BE2C (cell line): ENCODE results near the gene GRM5.

Experiments
- DNase-seq: peaks from one replicate; pipeline ENCODE4 v3.0.0-alpha.2; 2020
- H3K27me3 ChIP-seq: fragments of 250-450 bp; sonication (Bioruptor Pico); 2 replicates; pipeline ENCODE4 v1.5.1; 2020; ENCODE audit warnings: mild to moderate bottlenecking
- H3K36me3 ChIP-seq: fragments of 250-450 bp; sonication (Bioruptor Pico); 2 replicates; pipeline ENCODE4 v1.5.1; 2020; ENCODE audit warnings: mild to moderate bottlenecking
- H3K4me1 ChIP-seq: fragments of 250-450 bp; sonication (Bioruptor Pico); 2 replicates; pipeline ENCODE4 v1.5.1; 2020
- H3K4me3 ChIP-seq: 2 replicates; pipeline ENCODE4 v1.5.1; 2011; ENCODE audit warnings: low read depth, low read length
- H3K9me3 ChIP-seq: fragments of 250-450 bp; sonication (Bioruptor Pico); 2 replicates; pipeline ENCODE4 v1.5.1; 2020
- TF ChIP-seq, protein P1 (sequence below): IDR thresholded peaks from 2 replicates; pipeline ENCODE4 v1.5.1; 2012; ENCODE audit warnings: mild to moderate bottlenecking, low read depth, low read length

GRM5 gene

GRCh38 chr11:88779577-88779976 is 286.2 kb downstream of the GRM5 start:
- Histone ChIP-seq H3K4me3 (no peak overlapping the region), H3K36me3 (no peaks in the 10 kb centered on the region), H3K4me1 (no peaks in the 10 kb centered on the region), H3K9me3 (no peaks in the 10 kb centered on the region; the same call in 1 of the 2 replicates), H3K27me3 (no peaks in the 10 kb centered on the region)
- DNase-seq: no peak
- TF ChIP-seq, protein P1, sequence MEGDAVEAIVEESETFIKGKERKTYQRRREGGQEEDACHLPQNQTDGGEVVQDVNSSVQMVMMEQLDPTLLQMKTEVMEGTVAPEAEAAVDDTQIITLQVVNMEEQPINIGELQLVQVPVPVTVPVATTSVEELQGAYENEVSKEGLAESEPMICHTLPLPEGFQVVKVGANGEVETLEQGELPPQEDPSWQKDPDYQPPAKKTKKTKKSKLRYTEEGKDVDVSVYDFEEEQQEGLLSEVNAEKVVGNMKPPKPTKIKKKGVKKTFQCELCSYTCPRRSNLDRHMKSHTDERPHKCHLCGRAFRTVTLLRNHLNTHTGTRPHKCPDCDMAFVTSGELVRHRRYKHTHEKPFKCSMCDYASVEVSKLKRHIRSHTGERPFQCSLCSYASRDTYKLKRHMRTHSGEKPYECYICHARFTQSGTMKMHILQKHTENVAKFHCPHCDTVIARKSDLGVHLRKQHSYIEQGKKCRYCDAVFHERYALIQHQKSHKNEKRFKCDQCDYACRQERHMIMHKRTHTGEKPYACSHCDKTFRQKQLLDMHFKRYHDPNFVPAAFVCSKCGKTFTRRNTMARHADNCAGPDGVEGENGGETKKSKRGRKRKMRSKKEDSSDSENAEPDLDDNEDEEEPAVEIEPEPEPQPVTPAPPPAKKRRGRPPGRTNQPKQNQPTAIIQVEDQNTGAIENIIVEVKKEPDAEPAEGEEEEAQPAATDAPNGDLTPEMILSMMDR: no peak

DNA sequence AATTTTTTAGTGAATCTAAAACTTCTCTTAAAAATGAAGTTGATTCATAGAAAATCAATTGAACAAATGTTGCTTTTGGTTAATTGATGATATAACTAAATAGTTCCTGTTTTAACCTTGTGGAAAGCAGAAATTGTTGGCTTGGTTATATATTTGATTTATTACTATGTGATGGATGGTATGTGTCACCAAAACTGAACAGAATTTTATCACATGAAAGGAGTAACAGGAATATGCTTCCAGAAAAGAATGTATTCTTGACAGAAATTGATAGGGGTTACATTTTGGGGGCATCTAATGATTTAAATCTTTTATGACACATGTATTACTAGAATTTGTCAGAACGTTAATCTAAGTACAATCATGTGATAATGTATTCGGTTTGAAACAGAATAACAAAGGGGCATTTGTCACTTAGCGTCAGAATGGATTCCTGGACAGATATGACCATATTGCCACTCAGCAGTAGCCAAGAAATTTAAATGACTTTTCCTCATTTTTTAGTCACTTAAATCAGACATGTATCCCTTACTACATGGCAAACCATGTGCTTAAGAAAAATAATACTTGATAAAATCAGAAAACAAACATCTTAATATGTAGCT is 295.2 kb downstream of the GRM5 start:
- H3K36me3 ChIP-seq: no peaks in the 10 kb centered on the region
- H3K4me3 ChIP-seq: no peak overlapping the region
- no peaks in the 10 kb centered on the region for H3K9me3 ChIP-seq
- no peaks in the 10 kb centered on the region for H3K27me3 ChIP-seq
- no peak for DNase-seq
- no peaks in the 10 kb centered on the region for H3K4me1 ChIP-seq
- TF ChIP-seq, protein P1: no peak

DNA sequence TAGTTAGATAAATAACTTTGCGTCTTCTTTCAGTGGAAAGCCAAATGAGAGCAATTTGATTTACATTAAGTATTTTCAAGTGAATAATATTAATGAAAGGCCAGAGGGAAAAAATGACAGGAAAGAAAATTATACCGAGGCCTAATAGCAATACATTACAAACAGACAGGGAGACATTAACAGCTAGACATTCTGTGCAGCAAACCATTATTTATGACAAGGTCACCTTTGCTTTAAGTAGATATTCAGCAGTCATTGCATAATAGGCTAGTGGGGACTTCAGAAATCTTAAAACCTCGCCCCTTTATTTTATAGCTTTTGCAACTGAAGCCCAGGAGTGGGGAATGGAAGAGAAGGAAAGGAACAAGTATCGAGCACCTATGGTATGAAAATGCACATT is 321.6 kb downstream of the GRM5 start:
- H3K4me3 ChIP-seq: no peak overlapping the region
- H3K27me3 ChIP-seq: no peaks in the 10 kb centered on the region
- TF ChIP-seq, protein P1: no peak
- H3K36me3 ChIP-seq: no peaks in the 10 kb centered on the region
- H3K4me1 ChIP-seq: no peaks in the 10 kb centered on the region
- DNase-seq: no peak
- H3K9me3 ChIP-seq: no peaks in the 10 kb centered on the region

DNA sequence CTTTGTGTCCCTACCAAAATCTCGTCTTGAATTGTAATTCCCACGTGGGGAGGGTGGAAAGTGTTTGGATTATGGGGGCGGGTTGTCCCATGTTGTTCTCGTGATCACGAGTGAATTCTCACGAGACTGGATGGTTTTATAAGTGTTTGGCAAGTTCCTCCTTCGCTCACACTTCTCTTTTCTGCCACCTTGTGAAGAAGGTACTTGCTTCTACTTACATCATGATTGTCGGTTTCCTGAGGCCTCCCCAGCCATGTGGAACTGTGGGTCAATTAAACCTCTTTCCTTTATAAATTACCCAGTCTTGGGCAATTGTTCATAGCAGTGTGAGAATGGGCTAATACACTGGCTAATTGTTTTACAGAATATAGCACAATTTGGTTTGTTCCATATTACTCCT is 326.3 kb downstream of the GRM5 start:
- Histone ChIP-seq H3K36me3 (no peaks in the 10 kb centered on the region), H3K4me3 (no peak overlapping the region), H3K9me3 (no peaks in the 10 kb centered on the region), H3K27me3 (no peaks in the 10 kb centered on the region), H3K4me1 (no peaks in the 10 kb centered on the region)
- no peak for DNase-seq
- TF ChIP-seq, protein P1: no peak

DNA sequence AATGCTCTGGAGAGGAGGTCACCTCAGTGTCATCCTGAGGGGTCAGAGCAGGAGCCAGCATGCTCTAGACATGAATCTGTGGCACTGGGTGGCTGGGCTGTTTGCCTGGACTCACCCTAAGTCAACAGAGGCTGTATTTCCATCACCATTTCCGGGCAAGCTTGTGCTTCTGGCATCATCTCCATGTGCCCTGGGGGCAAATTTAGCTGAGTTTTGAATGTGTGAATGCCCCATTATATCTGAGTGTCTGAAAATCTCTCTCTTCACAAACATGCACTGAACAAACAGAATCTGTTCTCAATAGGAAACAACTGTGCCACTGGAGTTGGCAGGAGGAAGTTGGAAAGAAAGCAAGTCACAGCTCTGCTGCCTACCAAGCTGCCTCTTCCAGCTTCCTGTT is 356.2 kb downstream of the GRM5 start:
- H3K4me3 ChIP-seq: no peak overlapping the region
- H3K4me1 ChIP-seq: no peaks in the 10 kb centered on the region
- no peaks in the 10 kb centered on the region for H3K27me3 ChIP-seq
- no peak for DNase-seq
- TF ChIP-seq, protein P1: no peak
- no peaks in the 10 kb centered on the region for H3K36me3 ChIP-seq
- H3K9me3 ChIP-seq: no peaks in the 10 kb centered on the region

- no peak for DNase-seq
- H3K27me3 ChIP-seq: no peaks in the 10 kb centered on the region
- H3K4me3 ChIP-seq: no peak overlapping the region
- H3K9me3 ChIP-seq: no peaks in the 10 kb centered on the region
- no peaks in the 10 kb centered on the region for H3K4me1 ChIP-seq
- TF ChIP-seq, protein P1: no peak
- no peaks in the 10 kb centered on the region for H3K36me3 ChIP-seq
Observed at GRCh38 chr11:88704485-88704884, 361.3 kb downstream of the GRM5 start.
